HEK293 (cell line): ENCODE data around the gene ZNF423.

ENCODE experiments used
- KLF8 ChIP-seq: fragments of 450-650 bp; formaldehyde crosslinking; IDR thresholded peaks from 2 replicates; pipeline ENCODE4 v1.5.1; 2016; ENCODE audit warnings: missing biosample characterization, missing genetic modification characterization
- MZF1 ChIP-seq: fragments of 450-650 bp; formaldehyde crosslinking; IDR thresholded peaks from 2 replicates; pipeline ENCODE4 v1.5.1; 2017; ENCODE audit warnings: missing biosample characterization, missing genetic modification characterization, borderline replicate concordance
- OSR2 ChIP-seq: fragments of 450-650 bp; formaldehyde crosslinking; IDR thresholded peaks from 2 replicates; pipeline ENCODE4 v1.5.1; 2016; ENCODE audit warnings: missing biosample characterization, missing genetic modification characterization
- REST ChIP-seq: fragments of 450-650 bp; formaldehyde crosslinking; IDR thresholded peaks from 2 replicates; pipeline ENCODE4 v1.5.1; 2016; ENCODE audit warnings: missing biosample characterization, missing genetic modification characterization
- SCRT1 ChIP-seq: fragments of 450-650 bp; formaldehyde crosslinking; IDR thresholded peaks from 2 replicates; pipeline ENCODE4 v1.5.1; 2016; ENCODE audit warnings: missing biosample characterization, missing genetic modification characterization, borderline replicate concordance
- SP3 ChIP-seq: fragments of 450-650 bp; formaldehyde crosslinking; IDR thresholded peaks from 2 replicates; pipeline ENCODE4 v1.5.1; 2016; ENCODE audit warnings: missing biosample characterization, missing genetic modification characterization
- TCF7L2 ChIP-seq: IDR thresholded peaks from 2 replicates; pipeline ENCODE4 v1.6.1; 2011; ENCODE audit warnings: low read depth, mild to moderate bottlenecking, inconsistent platforms, low read length, moderate library complexity, borderline replicate concordance
- ZBTB17 ChIP-seq: fragments of 450-650 bp; formaldehyde crosslinking; IDR thresholded peaks from 2 replicates; pipeline ENCODE4 v1.5.1; 2016; ENCODE audit warnings: missing biosample characterization, missing genetic modification characterization
- ZBTB49 ChIP-seq: fragments of 450-650 bp; formaldehyde crosslinking; IDR thresholded peaks from 2 replicates; pipeline ENCODE4 v1.5.1; 2016; ENCODE audit warnings: missing biosample characterization, missing genetic modification characterization, low read depth
- ZBTB7A ChIP-seq: fragments of 450-650 bp; formaldehyde crosslinking; IDR thresholded peaks from 2 replicates; pipeline ENCODE4 v1.5.1; 2016; ENCODE audit warnings: low read depth, missing biosample characterization, missing genetic modification characterization
- ZBTB8A ChIP-seq: fragments of 450-650 bp; formaldehyde crosslinking; IDR thresholded peaks from 2 replicates; pipeline ENCODE4 v1.5.1; 2016; ENCODE audit warnings: missing biosample characterization, missing genetic modification characterization
- ZNF146 ChIP-seq: fragments of 450-650 bp; formaldehyde crosslinking; IDR thresholded peaks from 2 replicates; pipeline ENCODE4 v1.5.1; 2016; ENCODE audit warnings: missing biosample characterization, missing genetic modification characterization
- ZNF174 ChIP-seq: fragments of 450-650 bp; formaldehyde crosslinking; IDR thresholded peaks from 2 replicates; pipeline ENCODE4 v1.5.0; 2017; ENCODE audit warnings: missing biosample characterization, mild to moderate bottlenecking, missing genetic modification characterization
- ZNF211 ChIP-seq: fragments of 450-650 bp; formaldehyde crosslinking; IDR thresholded peaks from 2 replicates; pipeline ENCODE4 v1.5.1; 2016; ENCODE audit warnings: low read depth, missing biosample characterization, missing genetic modification characterization
- ZNF266 ChIP-seq: fragments of 450-650 bp; formaldehyde crosslinking; IDR thresholded peaks from 2 replicates; pipeline ENCODE4 v1.5.1; 2016; ENCODE audit warnings: missing biosample characterization, missing genetic modification characterization, low read depth
- ZNF426 ChIP-seq: fragments of 450-650 bp; formaldehyde crosslinking; IDR thresholded peaks from 2 replicates; pipeline ENCODE4 v1.5.1; 2017; ENCODE audit warnings: missing biosample characterization, missing genetic modification characterization, mild to moderate bottlenecking, inconsistent platforms, moderate library complexity
- ZNF473 ChIP-seq: fragments of 450-650 bp; formaldehyde crosslinking; IDR thresholded peaks from 2 replicates; pipeline ENCODE4 v1.5.1; 2017; ENCODE audit warnings: missing biosample characterization, missing genetic modification characterization
- ZNF510 ChIP-seq: fragments of 450-650 bp; formaldehyde crosslinking; IDR thresholded peaks from 2 replicates; pipeline ENCODE4 v1.5.1; 2018; ENCODE audit warnings: mild to moderate bottlenecking, missing genetic modification characterization, missing biosample characterization; ENCODE audit not compliant: insufficient replicate concordance
- ZNF558 ChIP-seq: fragments of 450-650 bp; formaldehyde crosslinking; IDR thresholded peaks from 2 replicates; pipeline ENCODE4 v1.5.1; 2016; ENCODE audit warnings: missing biosample characterization, missing genetic modification characterization
- ZNF560 ChIP-seq: fragments of 450-650 bp; formaldehyde crosslinking; IDR thresholded peaks from 2 replicates; pipeline ENCODE4 v1.5.1; 2017; ENCODE audit warnings: missing biosample characterization, missing genetic modification characterization, borderline replicate concordance
- ZNF629 ChIP-seq: fragments of 450-650 bp; formaldehyde crosslinking; IDR thresholded peaks from 2 replicates; pipeline ENCODE4 v1.5.1; 2017; ENCODE audit warnings: missing biosample characterization, missing genetic modification characterization
- ZNF664 ChIP-seq: fragments of 450-650 bp; formaldehyde crosslinking; IDR thresholded peaks from 2 replicates; pipeline ENCODE4 v1.5.1; 2016; ENCODE audit warnings: missing biosample characterization, missing genetic modification characterization
- ZNF670 ChIP-seq: fragments of 450-650 bp; formaldehyde crosslinking; IDR thresholded peaks from 2 replicates; pipeline ENCODE4 v1.5.1; 2016; ENCODE audit warnings: missing biosample characterization, missing genetic modification characterization, low read depth
- ZNF701 ChIP-seq: fragments of 450-650 bp; formaldehyde crosslinking; IDR thresholded peaks from 2 replicates; pipeline ENCODE4 v1.5.1; 2016; ENCODE audit warnings: missing biosample characterization, missing genetic modification characterization
- ZNF830 ChIP-seq: fragments of 450-650 bp; IDR thresholded peaks from 2 replicates; pipeline ENCODE4 v1.5.0; 2018; ENCODE audit warnings: missing biosample characterization, missing genetic modification characterization, low read depth, mild to moderate bottlenecking, moderate library complexity
- ZNF837 ChIP-seq: fragments of 450-650 bp; formaldehyde crosslinking; IDR thresholded peaks from 2 replicates; pipeline ENCODE4 v1.5.1; 2016; ENCODE audit warnings: missing biosample characterization, missing genetic modification characterization
- ZSCAN16 ChIP-seq: fragments of 450-650 bp; formaldehyde crosslinking; IDR thresholded peaks from 2 replicates; pipeline ENCODE4 v1.5.1; 2016; ENCODE audit warnings: missing biosample characterization, missing genetic modification characterization
- ZSCAN23 ChIP-seq: fragments of 450-650 bp; formaldehyde crosslinking; IDR thresholded peaks from 2 replicates; pipeline ENCODE4 v1.5.1; 2016; ENCODE audit warnings: missing biosample characterization, missing genetic modification characterization
- TF ChIP-seq, protein P1 (sequence below): fragments of 450-650 bp; formaldehyde crosslinking; optimal IDR thresholded peaks from 2 replicates; pipeline ENCODE3; 2016; ENCODE audit warnings: missing biosample characterization, mild to moderate bottlenecking, missing genetic modification characterization
- TF ChIP-seq, protein P2 (sequence below): fragments of 450-650 bp; formaldehyde crosslinking; IDR thresholded peaks from 2 replicates; pipeline ENCODE4 v1.5.1; 2016; ENCODE audit warnings: missing biosample characterization, missing genetic modification characterization
- TF ChIP-seq, protein P3 (sequence below): fragments of 450-650 bp; formaldehyde crosslinking; IDR thresholded peaks from 2 replicates; pipeline ENCODE4 v1.5.1; 2016; ENCODE audit warnings: missing biosample characterization, missing genetic modification characterization

Gene ZNF423

GRCh38 chr16:49733313-49734009 is 122.5 kb downstream of the ZNF423 start (continued):
- TF ChIP-seq, protein P1, sequence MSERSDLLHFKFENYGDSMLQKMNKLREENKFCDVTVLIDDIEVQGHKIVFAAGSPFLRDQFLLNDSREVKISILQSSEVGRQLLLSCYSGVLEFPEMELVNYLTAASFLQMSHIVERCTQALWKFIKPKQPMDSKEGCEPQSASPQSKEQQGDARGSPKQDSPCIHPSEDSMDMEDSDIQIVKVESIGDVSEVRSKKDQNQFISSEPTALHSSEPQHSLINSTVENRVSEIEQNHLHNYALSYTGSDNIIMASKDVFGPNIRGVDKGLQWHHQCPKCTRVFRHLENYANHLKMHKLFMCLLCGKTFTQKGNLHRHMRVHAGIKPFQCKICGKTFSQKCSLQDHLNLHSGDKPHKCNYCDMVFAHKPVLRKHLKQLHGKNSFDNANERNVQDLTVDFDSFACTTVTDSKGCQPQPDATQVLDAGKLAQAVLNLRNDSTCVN (tag by site-specific recombination), result no peak
- TF ChIP-seq ZNF510 (tag by site-specific recombination) (no peak), ZSCAN23 (tag by site-specific recombination) (no peak), ZNF664 (tag by site-specific recombination) (peak; percentile 96), ZNF629 (tag by site-specific recombination) (no peak), ZNF701 (tag by site-specific recombination) (no peak), ZNF174 (tag by site-specific recombination) (no peak), ZBTB8A (tag by site-specific recombination) (no peak), ZBTB49 (no peak), ZNF670 (tag by site-specific recombination) (no peak), SCRT1 (no peak), ZNF560 (tag by site-specific recombination) (no peak), ZNF837 (tag by site-specific recombination) (no peak), ZNF830 (tag by site-specific recombination) (no peak), ZNF266 (tag by site-specific recombination) (no peak), SP3 (no peak), MZF1 (tag by site-specific recombination) (peak; percentile 41; the same call in 1 of the 2 replicates), REST (tag by site-specific recombination) (no peak), ZBTB7A (tag by site-specific recombination) (no peak), ZBTB17 (tag by site-specific recombination) (no peak), ZNF211 (tag by site-specific recombination) (no peak), ZNF558 (no peak), OSR2 (tag by site-specific recombination) (no peak), ZNF426 (tag by site-specific recombination) (0 out of 2 replicates have a peak, but pooled peaks have one; percentile 5), KLF8 (no peak), ZNF473 (tag by site-specific recombination) (no peak), ZNF146 (no peak), TCF7L2 (0 out of 2 replicates have a peak, but pooled peaks have one; percentile 39), ZSCAN16 (tag by site-specific recombination) (no peak)
- TF ChIP-seq, protein P2, sequence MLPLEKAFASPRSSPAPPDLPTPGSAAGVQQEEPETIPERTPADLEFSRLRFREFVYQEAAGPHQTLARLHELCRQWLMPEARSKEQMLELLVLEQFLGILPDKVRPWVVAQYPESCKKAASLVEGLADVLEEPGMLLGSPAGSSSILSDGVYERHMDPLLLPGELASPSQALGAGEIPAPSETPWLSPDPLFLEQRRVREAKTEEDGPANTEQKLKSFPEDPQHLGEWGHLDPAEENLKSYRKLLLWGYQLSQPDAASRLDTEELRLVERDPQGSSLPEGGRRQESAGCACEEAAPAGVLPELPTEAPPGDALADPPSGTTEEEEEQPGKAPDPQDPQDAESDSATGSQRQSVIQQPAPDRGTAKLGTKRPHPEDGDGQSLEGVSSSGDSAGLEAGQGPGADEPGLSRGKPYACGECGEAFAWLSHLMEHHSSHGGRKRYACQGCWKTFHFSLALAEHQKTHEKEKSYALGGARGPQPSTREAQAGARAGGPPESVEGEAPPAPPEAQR (tag by site-specific recombination), result no peak
- TF ChIP-seq, protein P3, sequence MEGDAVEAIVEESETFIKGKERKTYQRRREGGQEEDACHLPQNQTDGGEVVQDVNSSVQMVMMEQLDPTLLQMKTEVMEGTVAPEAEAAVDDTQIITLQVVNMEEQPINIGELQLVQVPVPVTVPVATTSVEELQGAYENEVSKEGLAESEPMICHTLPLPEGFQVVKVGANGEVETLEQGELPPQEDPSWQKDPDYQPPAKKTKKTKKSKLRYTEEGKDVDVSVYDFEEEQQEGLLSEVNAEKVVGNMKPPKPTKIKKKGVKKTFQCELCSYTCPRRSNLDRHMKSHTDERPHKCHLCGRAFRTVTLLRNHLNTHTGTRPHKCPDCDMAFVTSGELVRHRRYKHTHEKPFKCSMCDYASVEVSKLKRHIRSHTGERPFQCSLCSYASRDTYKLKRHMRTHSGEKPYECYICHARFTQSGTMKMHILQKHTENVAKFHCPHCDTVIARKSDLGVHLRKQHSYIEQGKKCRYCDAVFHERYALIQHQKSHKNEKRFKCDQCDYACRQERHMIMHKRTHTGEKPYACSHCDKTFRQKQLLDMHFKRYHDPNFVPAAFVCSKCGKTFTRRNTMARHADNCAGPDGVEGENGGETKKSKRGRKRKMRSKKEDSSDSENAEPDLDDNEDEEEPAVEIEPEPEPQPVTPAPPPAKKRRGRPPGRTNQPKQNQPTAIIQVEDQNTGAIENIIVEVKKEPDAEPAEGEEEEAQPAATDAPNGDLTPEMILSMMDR (tag by site-specific recombination), result no peak
